NCI-H510A treated with DMSO at 0.1 percent for 48 hours (cell line): ENCODE data around the gene ATF3.
A peak's percentile ranks its signal among the peaks of the same experiment; 100 is the strongest.

ENCODE experiments used
- DNase-seq: peaks from one replicate; lab custom pipeline; 2025; lab: John Stamatoyannopoulos, UW

ATF3 gene

GRCh38 chr1:212608959-212609700, 569 bp downstream of the ATF3 start:
- no peak for DNase-seq

GRCh38 chr1:212609701-212610574, 1.4 kb downstream of the ATF3 start:
- DNase-seq, result peak; percentile 15

- no peak for DNase-seq
Observed at GRCh38 chr1:212610575-212610967, 2.0 kb downstream of the ATF3 start.

GRCh38 chr1:212611000-212611948, 2.7 kb downstream of the ATF3 start:
- DNase-seq, result peak; percentile 45

- DNase-seq, result no peak
Observed at GRCh38 chr1:212612041-212612961, 3.7 kb downstream of the ATF3 start.

GRCh38 chr1:212613440-212614335, 5.1 kb downstream of the ATF3 start:
- DNase-seq, result no peak

- DNase-seq, result no peak
Observed at GRCh38 chr1:212614453-212615200, 6.1 kb downstream of the ATF3 start.

GRCh38 chr1:212615201-212615470, 6.6 kb downstream of the ATF3 start:
- no peak for DNase-seq

- no peak for DNase-seq
Observed at GRCh38 chr1:212618466-212619210, 10.1 kb downstream of the ATF3 start.

- DNase-seq, result no peak
Observed at GRCh38 chr1:212620293-212620692, 11.7 kb downstream of the ATF3 start.

GRCh38 chr1:212621043-212621948, 12.7 kb downstream of the ATF3 start:
- DNase-seq, result no peak

GRCh38 chr1:212621949-212622305, 13.4 kb downstream of the ATF3 start:
- DNase-seq, result no peak

GRCh38 chr1:212622467-212622866, 13.9 kb downstream of the ATF3 start:
- no peak for DNase-seq

GRCh38 chr1:212622906-212623305, 14.3 kb downstream of the ATF3 start:
- no peak for DNase-seq

GRCh38 chr1:212623603-212624002, 15.0 kb downstream of the ATF3 start:
- DNase-seq, result no peak

GRCh38 chr1:212624976-212625501, 16.5 kb downstream of the ATF3 start:
- no peak for DNase-seq

- DNase-seq, result no peak
Observed at GRCh38 chr1:212625781-212626450, 17.4 kb downstream of the ATF3 start.
